Measurements from ENCODE around the gene CILP. TPM values are rescaled to one million over a fixed set of nuclear protein-coding genes. Genes with fewer than 3 reads are reported as not detected.
"Not testable (repeated sequence)": the region's sequence is repeated elsewhere in the genome, so short reads cannot be mapped to it uniquely, and the experiment has no call there.

Gene CILP, protein sequence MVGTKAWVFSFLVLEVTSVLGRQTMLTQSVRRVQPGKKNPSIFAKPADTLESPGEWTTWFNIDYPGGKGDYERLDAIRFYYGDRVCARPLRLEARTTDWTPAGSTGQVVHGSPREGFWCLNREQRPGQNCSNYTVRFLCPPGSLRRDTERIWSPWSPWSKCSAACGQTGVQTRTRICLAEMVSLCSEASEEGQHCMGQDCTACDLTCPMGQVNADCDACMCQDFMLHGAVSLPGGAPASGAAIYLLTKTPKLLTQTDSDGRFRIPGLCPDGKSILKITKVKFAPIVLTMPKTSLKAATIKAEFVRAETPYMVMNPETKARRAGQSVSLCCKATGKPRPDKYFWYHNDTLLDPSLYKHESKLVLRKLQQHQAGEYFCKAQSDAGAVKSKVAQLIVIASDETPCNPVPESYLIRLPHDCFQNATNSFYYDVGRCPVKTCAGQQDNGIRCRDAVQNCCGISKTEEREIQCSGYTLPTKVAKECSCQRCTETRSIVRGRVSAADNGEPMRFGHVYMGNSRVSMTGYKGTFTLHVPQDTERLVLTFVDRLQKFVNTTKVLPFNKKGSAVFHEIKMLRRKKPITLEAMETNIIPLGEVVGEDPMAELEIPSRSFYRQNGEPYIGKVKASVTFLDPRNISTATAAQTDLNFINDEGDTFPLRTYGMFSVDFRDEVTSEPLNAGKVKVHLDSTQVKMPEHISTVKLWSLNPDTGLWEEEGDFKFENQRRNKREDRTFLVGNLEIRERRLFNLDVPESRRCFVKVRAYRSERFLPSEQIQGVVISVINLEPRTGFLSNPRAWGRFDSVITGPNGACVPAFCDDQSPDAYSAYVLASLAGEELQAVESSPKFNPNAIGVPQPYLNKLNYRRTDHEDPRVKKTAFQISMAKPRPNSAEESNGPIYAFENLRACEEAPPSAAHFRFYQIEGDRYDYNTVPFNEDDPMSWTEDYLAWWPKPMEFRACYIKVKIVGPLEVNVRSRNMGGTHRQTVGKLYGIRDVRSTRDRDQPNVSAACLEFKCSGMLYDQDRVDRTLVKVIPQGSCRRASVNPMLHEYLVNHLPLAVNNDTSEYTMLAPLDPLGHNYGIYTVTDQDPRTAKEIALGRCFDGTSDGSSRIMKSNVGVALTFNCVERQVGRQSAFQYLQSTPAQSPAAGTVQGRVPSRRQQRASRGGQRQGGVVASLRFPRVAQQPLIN
- 1 to 10 TPM; 3.5 to 8.7 (median 4.3) TPM for polyA plus RNA-seq (ENCODE audit: insufficient read length in 4 of 4)

DNA sequence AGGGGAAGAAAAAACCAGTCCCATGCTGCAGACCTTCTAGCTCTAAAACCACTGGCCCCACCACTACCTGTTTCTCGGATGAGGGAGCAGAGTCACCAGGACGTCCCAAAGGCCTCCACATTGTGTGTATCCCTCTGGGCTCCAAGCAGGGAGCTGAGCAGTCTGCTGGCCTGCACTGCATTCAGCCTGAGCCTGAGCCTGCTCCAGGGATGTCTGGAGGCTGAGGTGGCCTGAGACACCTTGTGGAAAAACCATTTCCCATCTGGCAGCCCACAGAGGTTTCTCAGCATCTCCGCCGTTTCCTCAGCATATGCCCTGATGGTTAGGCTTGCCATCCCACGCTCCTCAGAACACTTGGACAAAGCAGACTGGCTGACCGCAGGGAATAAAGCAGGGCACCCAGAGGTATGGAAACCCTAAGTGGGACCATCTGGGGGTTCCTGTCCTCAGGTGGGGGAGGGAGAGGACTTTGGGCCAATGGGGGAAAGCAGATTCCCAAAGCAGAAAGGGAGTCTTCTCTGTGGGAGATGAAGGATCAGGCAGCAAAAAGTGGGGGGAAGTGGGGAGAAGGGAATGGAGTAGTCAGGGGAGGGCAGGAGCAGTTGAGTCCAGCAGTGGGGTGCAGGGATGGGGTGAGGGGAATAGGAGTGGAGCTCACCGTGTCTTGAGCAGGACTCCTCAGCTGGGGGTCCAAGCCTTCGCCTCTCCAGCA, at the start of gene CILP:
TSS of gene CILP (minus strand) at position 704 of the 712 bp plus-strand sequence. CDS start 1,718 bp downstream, outside the sequence.
- DNase-seq (ENCODE audit: low read depth in 4 of 4, low spot score in 3 of 4) = no peak

GRCh38 chr15:65260968-65261367, 49.7 kb upstream of the CILP start:
- no peak for DNase-seq (ENCODE audit: low read depth in 4 of 4, low spot score in 3 of 4)

DNA sequence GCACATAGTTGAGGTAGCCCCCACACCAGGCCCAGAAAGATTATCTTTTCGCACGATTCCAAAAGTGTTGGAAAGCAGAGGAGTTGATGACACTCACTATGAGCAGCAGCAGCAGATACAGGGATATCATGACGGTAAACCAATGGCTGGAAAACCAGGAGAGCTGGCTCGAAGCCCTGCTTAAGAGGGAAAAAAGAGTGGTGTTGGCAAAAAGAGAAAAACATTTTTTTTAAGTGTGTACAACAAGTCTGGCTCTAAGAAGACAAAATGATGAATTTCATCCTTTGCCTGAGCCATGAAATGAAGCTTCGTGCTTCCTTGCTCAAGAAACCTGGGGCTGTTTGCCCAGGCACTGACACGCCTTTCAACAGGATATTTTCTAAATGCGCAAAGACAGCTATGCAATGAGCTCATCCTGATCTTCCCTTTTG, 48.1 kb upstream of the CILP start:
- no peak for DNase-seq (ENCODE audit: low read depth in 4 of 4, low spot score in 3 of 4)

DNA sequence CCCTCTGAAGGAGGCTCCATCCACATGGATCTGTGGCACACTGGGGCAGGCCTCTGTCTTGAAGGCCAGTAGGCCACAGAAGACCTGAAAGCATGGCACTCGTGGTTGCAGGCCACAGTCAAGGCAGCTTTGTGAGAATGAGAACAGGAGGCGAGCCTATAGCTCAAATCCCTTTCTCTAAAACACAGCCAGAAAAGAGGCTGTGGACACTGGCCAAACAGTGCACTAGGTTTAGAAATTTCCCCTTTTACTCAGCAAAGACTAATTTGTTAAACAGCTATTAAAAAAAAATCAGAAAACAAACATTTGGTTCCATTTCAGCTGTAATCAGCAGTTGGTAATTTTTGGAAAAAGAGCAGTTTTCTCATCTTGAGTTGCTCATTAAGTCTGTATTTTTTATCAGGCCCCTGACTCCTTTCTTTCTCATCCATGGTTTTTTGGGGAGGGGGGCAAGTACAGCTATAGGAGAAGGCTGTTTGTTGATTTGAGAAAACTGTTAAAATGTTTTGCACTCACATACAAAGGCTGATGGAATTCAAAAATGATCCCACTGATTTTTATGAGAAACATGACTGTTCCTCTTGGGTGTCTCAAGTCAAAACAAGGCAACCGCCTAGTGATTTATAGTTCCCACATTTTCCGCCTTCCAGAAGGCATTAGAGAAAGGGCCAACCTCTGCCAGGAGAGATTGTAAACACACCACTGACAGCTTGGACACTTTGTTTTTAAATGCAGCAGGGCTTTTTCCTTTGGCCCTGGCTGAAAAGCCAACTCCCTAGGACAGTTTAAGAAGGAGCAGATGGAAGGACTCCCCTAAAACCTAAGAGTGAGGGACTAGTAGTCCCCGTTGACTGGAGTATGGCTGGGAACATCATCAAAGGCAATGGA, 47.3 kb upstream of the CILP start:
- no peak for DNase-seq (ENCODE audit: low read depth in 4 of 4, low spot score in 3 of 4)

DNA sequence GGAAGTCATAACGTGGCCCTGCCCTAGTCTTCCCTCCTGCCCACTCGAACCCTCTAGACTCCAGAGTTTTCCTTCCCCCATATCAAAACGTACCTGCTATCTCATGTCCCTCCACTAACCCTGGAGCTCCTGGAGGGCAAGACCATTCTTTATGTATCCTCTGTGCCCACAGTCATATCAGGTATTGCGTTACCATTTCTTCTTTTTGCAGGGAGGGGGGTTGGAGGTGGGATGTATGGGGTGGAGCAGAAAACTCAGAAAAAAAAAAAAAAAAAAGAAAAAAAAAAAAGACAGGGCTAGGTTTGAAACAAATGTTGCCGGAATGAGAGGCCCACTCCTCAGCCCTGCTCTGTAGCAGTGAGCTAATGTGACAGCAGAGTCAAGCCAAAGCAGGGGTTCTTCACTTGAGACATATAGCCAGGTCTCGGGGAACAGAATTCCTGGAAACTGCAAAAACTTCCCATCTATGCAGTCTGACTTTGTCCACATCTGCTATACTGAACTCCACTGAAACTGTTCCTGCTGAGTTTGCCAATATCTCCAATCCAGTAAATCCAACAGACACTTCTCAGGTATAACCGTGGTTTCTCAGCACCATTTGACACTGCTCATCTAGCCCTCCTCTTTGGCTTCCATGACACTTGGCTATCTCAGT, 44.3 kb upstream of the CILP start:
- no peak for DNase-seq (ENCODE audit: low read depth in 4 of 4, low spot score in 3 of 4)

DNA sequence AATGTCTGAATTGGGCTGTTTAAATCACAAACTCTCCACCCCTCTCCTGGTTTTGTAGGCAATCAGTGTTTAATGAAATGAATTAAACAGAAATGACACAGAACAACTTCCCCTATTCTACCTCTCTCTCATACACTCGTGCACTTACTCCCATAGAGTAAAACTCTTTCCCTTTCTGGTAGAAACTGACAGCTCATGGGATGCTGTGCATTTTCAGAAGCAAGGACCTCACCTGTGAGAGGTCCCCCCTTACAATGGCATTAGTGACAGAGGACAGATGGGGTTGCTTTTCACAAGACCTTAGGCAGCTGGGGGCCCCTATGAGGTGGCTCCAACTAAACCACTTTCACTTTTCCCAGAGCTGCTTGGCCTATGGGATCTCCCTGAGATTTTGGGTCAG, 43.5 kb upstream of the CILP start:
- no peak for DNase-seq (ENCODE audit: low read depth in 4 of 4, low spot score in 3 of 4)

GRCh38 chr15:65254356-65254755, 43.1 kb upstream of the CILP start:
- no peak for DNase-seq (ENCODE audit: low read depth in 4 of 4, low spot score in 3 of 4)

DNA sequence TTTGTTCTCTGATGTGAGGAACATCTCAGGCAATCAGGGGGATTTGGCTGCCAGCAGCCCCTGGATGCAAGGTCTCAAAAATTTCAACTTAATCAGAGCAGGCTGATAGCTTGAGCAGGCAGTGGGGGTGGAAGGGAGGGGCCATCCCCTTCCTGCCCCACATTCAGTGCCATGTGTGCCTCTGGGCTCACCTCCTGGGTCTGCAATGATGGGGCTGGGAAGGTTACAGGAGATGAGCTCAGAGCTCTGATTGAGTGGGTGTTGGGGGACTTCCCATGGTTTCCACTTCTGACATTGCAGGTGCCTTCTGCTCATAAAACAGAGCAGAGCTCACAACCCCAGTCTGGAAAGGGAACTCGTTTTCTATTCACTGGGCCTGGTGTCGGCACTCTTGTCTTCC, 38.4 kb upstream of the CILP start:
- no peak for DNase-seq (ENCODE audit: low read depth in 4 of 4, low spot score in 3 of 4)

GRCh38 chr15:65248511-65249255, 37.4 kb upstream of the CILP start:
- no peak for DNase-seq (ENCODE audit: low read depth in 4 of 4, low spot score in 3 of 4)

- no peak for DNase-seq (ENCODE audit: low read depth in 4 of 4, low spot score in 3 of 4)
Observed at GRCh38 chr15:65246939-65247338, 35.7 kb upstream of the CILP start.

DNA sequence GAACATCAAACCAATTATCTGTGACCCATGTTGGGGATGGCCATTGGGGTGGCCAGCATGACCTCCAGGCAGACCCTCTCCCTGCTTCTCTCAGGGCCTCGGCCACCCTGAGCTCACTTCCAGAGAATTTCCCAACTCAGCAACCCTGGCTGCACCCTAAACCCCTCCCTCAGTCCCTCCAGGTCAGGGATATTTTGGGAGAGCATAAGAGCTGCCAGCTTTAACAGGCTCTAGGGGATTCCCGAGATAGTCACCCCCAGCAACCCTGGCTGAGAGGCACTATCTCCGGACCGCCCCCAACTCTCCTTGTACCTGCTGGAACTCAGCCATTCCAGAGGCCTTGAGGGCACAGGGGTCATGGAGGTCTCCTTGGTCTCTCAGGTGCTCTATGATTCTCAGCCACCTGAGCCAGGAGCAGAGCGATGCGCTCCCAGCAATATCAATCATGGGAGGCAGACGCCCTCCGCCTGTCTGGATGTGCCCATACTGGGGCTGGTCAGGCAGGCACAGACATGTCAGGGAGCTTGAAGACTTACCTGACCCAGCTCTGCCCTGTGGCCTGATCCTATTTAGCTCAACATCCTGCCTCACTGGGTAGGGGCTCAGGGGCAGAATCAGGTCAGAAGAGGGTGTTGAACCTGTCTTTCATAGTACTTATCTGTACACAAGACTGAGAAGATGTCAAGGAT, 34.9 kb upstream of the CILP start:
- no peak for DNase-seq (ENCODE audit: low read depth in 4 of 4, low spot score in 3 of 4)

DNA sequence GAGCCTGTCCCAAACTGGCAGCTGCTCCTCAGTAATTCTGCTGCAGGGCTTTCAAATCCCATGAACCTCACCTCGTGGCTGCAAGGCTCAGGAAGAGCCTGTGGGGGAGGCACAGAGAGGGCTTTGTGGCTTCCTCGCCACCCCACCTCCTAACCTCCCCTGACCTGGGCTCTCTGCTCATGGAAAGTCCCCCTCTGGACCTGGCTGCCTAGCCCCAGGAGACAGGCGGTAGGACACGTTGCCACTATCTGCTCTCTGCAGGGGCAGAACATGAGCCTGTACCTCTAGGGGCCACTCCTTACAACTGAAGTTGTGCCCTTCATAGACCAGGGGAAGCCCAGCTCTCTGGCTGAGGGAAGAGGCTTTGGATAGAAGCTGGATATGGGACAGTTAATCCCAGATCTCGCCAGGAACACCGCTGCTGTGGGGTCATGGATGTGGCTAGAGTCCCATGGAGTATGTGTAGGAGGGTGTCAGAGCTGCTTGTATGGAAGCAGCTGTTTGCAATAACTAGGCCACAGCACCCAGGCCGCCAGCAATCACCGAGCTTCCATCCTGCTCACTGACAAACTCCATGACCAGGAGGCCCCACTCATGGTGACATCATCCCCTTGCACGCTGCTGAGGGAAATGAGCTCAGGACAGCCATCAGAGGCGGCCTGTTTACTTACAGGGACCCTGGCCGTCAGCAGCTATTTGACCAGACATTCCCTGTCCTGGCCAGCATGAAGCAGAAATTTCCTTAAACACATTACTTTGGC, 34.0 kb upstream of the CILP start:
- peak in 2 of 4 donors; percentile 64 to 67 for DNase-seq (ENCODE audit: low read depth in 4 of 4, low spot score in 3 of 4)

GRCh38 chr15:65244638-65245037, 33.4 kb upstream of the CILP start:
- DNase-seq (ENCODE audit: low read depth in 4 of 4, low spot score in 3 of 4) = no peak

GRCh38 chr15:65236443-65236842, 25.2 kb upstream of the CILP start:
- not testable (repeated sequence) for DNase-seq (ENCODE audit: low read depth in 4 of 4, low spot score in 3 of 4)

DNA sequence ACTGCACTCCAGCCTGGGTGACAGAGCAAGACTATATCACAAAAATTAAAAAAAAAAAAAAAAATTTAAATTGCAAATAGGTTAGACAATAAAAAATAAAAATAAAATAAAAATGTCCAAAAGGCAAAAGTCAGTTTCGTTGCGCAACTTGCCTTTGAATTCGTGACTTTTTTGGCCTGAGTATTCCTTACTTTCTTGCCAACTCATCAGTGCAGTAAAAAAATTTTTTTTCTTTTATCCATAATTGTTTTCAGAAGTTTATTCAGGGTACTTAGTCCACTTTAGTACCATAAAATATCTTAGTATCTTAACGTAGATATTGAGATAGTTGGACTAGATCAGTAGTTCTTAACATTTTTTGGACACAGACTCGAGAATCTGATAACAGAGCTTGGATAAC, 22.4 kb upstream of the CILP start:
- DNase-seq (ENCODE audit: low read depth in 4 of 4, low spot score in 3 of 4) = no peak

GRCh38 chr15:65232520-65232919, 21.2 kb upstream of the CILP start:
- DNase-seq (ENCODE audit: low read depth in 4 of 4, low spot score in 3 of 4) = no peak

DNA sequence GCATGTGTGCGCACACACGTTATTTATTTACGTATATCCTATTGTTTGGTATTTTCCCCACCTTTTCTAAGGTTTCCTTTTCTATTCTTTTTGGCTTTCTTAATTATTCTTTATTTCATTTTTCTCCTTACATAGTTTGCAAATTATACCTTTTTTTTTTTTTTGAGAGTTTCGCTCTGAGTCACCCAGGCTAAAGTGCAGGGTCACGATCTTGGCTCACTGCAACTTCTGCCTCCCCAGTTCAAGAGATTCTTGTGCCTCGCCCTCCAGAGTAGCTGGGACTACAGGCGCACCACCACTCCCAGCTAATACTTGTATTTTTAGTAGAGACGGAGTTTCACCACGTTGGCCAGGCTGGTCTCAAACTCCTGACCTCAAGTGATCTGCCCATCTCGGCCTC, 20.0 kb upstream of the CILP start:
- no peak for DNase-seq (ENCODE audit: low read depth in 4 of 4, low spot score in 3 of 4)

Measured in left renal pelvis (tissue), 4 donors.